ENCODE measurements around the gene TSPAN4. TPM values are rescaled to one million over a fixed set of nuclear protein-coding genes. Genes with fewer than 3 reads are reported as not detected.

The TSPAN4 gene
- total RNA-seq (1 to 10 TPM; 8.8 to 9.4 TPM), polyA plus RNA-seq (4.4 TPM)

- Mint-ChIP-seq H3K4me3 (peak within 1 kb of the TSS; percentile 84 to 91 (median 86)), H3K9me3 (no peaks in the 10 kb centered on the region), H3K36me3 (peaks cover 0 to 33% (median 0%) of the 10 kb centered on the region in 3 donors), H3K4me1 (peaks cover 15 to 33% (median 15%) of the 10 kb centered on the region in 3 donors), H3K27me3 (peaks cover 3 to 4% of the 10 kb centered on the region in 2 donors), H3K27ac (peak within 1 kb of the TSS; percentile 21 to 84 (median 68))
- Histone ChIP-seq H3K9me3 (ENCODE audit: low read length) (no peaks in the 10 kb centered on the region), H3K4me3 (ENCODE audit: low read length) (peak within 1 kb of the TSS; percentile 74), H3K4me1 (ENCODE audit: insufficient read depth, low read length) (peaks cover 29% of the 10 kb centered on the region), H3K36me3 (ENCODE audit: insufficient read depth, low read length) (no peaks in the 10 kb centered on the region), H3K27me3 (ENCODE audit: insufficient read depth, low read length, poor library complexity, severe bottlenecking) (no peaks in the 10 kb centered on the region), H3K27ac (ENCODE audit: low read depth, low read length) (peak within 1 kb of the TSS; percentile 74)
- POLR2A ChIA-PET = interaction anchor here (0.6 to 1.7 kb wide), 5 partner anchors 9 to 33 kb away, joined by 3 to 16 read pairs (median 6); partner anchors contain the start of genes PNPLA2 and RPLP2
- CTCF ChIA-PET = interaction anchor here (0.8 to 2.2 kb wide), 5 partner anchors 8 to 323 kb away, joined by 3 to 7 read pairs (median 3); partner anchors contain the start of gene CD151
- peak; percentile 79 to 90 (median 82) for DNase-seq
These were observed at the start of gene TSPAN4, which contains the start of gene POLR2L for GRCh38 chr11:842370-843002. TSPAN4 (plus strand) TSS chr11:842852; CDS start chr11:850305, 7,453 bp downstream. POLR2L (minus strand) TSS chr11:842529; CDS start chr11:842508, 21 bp downstream.

- Mint-ChIP-seq H3K27me3 (peaks cover 3% of the 10 kb centered on the region in 2 donors), H3K36me3 (peaks cover 0 to 25% (median 0%) of the 10 kb centered on the region in 3 donors), H3K4me1 (peaks cover 12 to 27% (median 14%) of the 10 kb centered on the region in 3 donors), H3K27ac (peak overlapping the region in 1 of 8 donors; percentile 24), H3K9me3 (no peaks in the 10 kb centered on the region), H3K4me3 (no peak overlapping the region)
- DNase-seq = no peak
- Histone ChIP-seq H3K27ac (ENCODE audit: low read depth, low read length) (no peak overlapping the region), H3K9me3 (ENCODE audit: low read length) (no peaks in the 10 kb centered on the region), H3K27me3 (ENCODE audit: insufficient read depth, low read length, poor library complexity, severe bottlenecking) (no peaks in the 10 kb centered on the region), H3K4me1 (ENCODE audit: insufficient read depth, low read length) (peaks cover 25% of the 10 kb centered on the region), H3K36me3 (ENCODE audit: insufficient read depth, low read length) (peaks cover 4% of the 10 kb centered on the region), H3K4me3 (ENCODE audit: low read length) (no peak overlapping the region)
- ChIA-PET CTCF (no interaction called here), POLR2A (no interaction called here)
These were observed 49.8 kb upstream of the TSPAN4 start for GRCh38 chr11:792873-793272.

GRCh38 chr11:793556-793955, 49.1 kb upstream of the TSPAN4 start:
- CTCF ChIA-PET = no interaction called here
- Mint-ChIP-seq H3K27ac (peak overlapping the region in 1 of 8 donors; percentile 65), H3K27me3 (peaks cover 3% of the 10 kb centered on the region in 2 donors), H3K9me3 (no peaks in the 10 kb centered on the region), H3K4me1 (peaks cover 12 to 26% (median 14%) of the 10 kb centered on the region in 3 donors), H3K36me3 (peaks cover 0 to 25% (median 0%) of the 10 kb centered on the region in 3 donors), H3K4me3 (peak overlapping the region in 2 of 7 donors; percentile 24 to 86)
- peaks cover 25% of the 10 kb centered on the region for H3K4me1 ChIP-seq (ENCODE audit: insufficient read depth, low read length)
- no peak overlapping the region for H3K27ac ChIP-seq (ENCODE audit: low read depth, low read length)
- no peak for DNase-seq
- no peaks in the 10 kb centered on the region for H3K27me3 ChIP-seq (ENCODE audit: insufficient read depth, low read length, poor library complexity, severe bottlenecking)
- H3K36me3 ChIP-seq (ENCODE audit: insufficient read depth, low read length) = peaks cover 4% of the 10 kb centered on the region
- H3K4me3 ChIP-seq (ENCODE audit: low read length) = no peak overlapping the region
- H3K9me3 ChIP-seq (ENCODE audit: low read length) = no peaks in the 10 kb centered on the region
- POLR2A ChIA-PET = no interaction called here

- no peak overlapping the region for H3K27ac ChIP-seq (ENCODE audit: low read depth, low read length)
- H3K36me3 ChIP-seq (ENCODE audit: insufficient read depth, low read length) = peaks cover 4% of the 10 kb centered on the region
- ChIA-PET POLR2A (no interaction called here), CTCF (interaction anchor here (0.7 kb wide), 1 partner anchor 36 kb away, joined by 3 read pairs; no protein-coding TSS in a partner anchor)
- H3K9me3 Mint-ChIP-seq = no peaks in the 10 kb centered on the region
- H3K4me3 Mint-ChIP-seq = peak overlapping the region in 6 of 7 donors; percentile 5 to 86 (median 36)
- H3K4me3 ChIP-seq (ENCODE audit: low read length) = no peak overlapping the region
- H3K4me1 Mint-ChIP-seq = peaks cover 12 to 26% (median 14%) of the 10 kb centered on the region in 3 donors
- peaks cover 0 to 3% of the 10 kb centered on the region in 2 donors for H3K27me3 Mint-ChIP-seq
- no peak overlapping the region for H3K27ac Mint-ChIP-seq
- peaks cover 25% of the 10 kb centered on the region for H3K4me1 ChIP-seq (ENCODE audit: insufficient read depth, low read length)
- H3K9me3 ChIP-seq (ENCODE audit: low read length) = no peaks in the 10 kb centered on the region
- peaks cover 0 to 25% (median 0%) of the 10 kb centered on the region in 3 donors for H3K36me3 Mint-ChIP-seq
- DNase-seq = no peak
- no peaks in the 10 kb centered on the region for H3K27me3 ChIP-seq (ENCODE audit: insufficient read depth, low read length, poor library complexity, severe bottlenecking)
These were observed 48.5 kb upstream of the TSPAN4 start for GRCh38 chr11:794013-794765.

GRCh38 chr11:794766-795633, 47.7 kb upstream of the TSPAN4 start:
- ChIA-PET CTCF (interaction anchor here (1.3 kb wide), 1 partner anchor 17 kb away, joined by 3 read pairs; no protein-coding TSS in a partner anchor), POLR2A (interaction anchor here (0.7 to 2.5 kb wide), 3 partner anchors 16 to 504 kb away, joined by 3 to 6 read pairs (median 5); no protein-coding TSS in a partner anchor)
- peak overlapping the region; percentile 16 to 92 (median 61) for H3K4me3 Mint-ChIP-seq
- no peaks in the 10 kb centered on the region for H3K9me3 Mint-ChIP-seq
- peak overlapping the region in 2 of 8 donors; percentile 94 to 97 for H3K27ac Mint-ChIP-seq
- H3K27me3 Mint-ChIP-seq = peaks cover 0 to 3% of the 10 kb centered on the region in 2 donors
- H3K9me3 ChIP-seq (ENCODE audit: low read length) = no peaks in the 10 kb centered on the region
- H3K27ac ChIP-seq (ENCODE audit: low read depth, low read length) = peak overlapping the region; percentile 69
- H3K4me1 Mint-ChIP-seq = peaks cover 12 to 26% (median 14%) of the 10 kb centered on the region in 3 donors
- H3K36me3 Mint-ChIP-seq = peaks cover 0 to 25% (median 0%) of the 10 kb centered on the region in 3 donors
- peaks cover 25% of the 10 kb centered on the region for H3K4me1 ChIP-seq (ENCODE audit: insufficient read depth, low read length)
- no peak for DNase-seq
- H3K27me3 ChIP-seq (ENCODE audit: insufficient read depth, low read length, poor library complexity, severe bottlenecking) = no peaks in the 10 kb centered on the region
- no peak overlapping the region for H3K4me3 ChIP-seq (ENCODE audit: low read length)
- H3K36me3 ChIP-seq (ENCODE audit: insufficient read depth, low read length) = peaks cover 4% of the 10 kb centered on the region

- peaks cover 25% of the 10 kb centered on the region for H3K4me1 ChIP-seq (ENCODE audit: insufficient read depth, low read length)
- peaks cover 0 to 3% of the 10 kb centered on the region in 2 donors for H3K27me3 Mint-ChIP-seq
- peak overlapping the region; percentile 91 to 94 (median 92) for H3K4me3 Mint-ChIP-seq
- H3K27ac ChIP-seq (ENCODE audit: low read depth, low read length) = peak overlapping the region; percentile 86
- ChIA-PET CTCF (interaction anchor here (0.8 to 1.3 kb wide), 3 partner anchors 16 to 242 kb away, joined by 3 read pairs; no protein-coding TSS in a partner anchor), POLR2A (interaction anchor here (0.7 to 2.5 kb wide), 6 partner anchors 13 to 505 kb away, joined by 3 to 8 read pairs (median 6); partner anchors contain the start of genes PNPLA2 and RPLP2)
- H3K4me1 Mint-ChIP-seq = peaks cover 12 to 26% (median 14%) of the 10 kb centered on the region in 3 donors
- peaks cover 4% of the 10 kb centered on the region for H3K36me3 ChIP-seq (ENCODE audit: insufficient read depth, low read length)
- H3K27me3 ChIP-seq (ENCODE audit: insufficient read depth, low read length, poor library complexity, severe bottlenecking) = no peaks in the 10 kb centered on the region
- peak overlapping the region; percentile 92 for H3K4me3 ChIP-seq (ENCODE audit: low read length)
- peak overlapping the region; percentile 90 to 98 (median 95) for H3K27ac Mint-ChIP-seq
- peak; percentile 73 to 87 (median 74) for DNase-seq
- peaks cover 0 to 22% (median 0%) of the 10 kb centered on the region in 3 donors for H3K36me3 Mint-ChIP-seq
- H3K9me3 Mint-ChIP-seq = no peaks in the 10 kb centered on the region
- no peaks in the 10 kb centered on the region for H3K9me3 ChIP-seq (ENCODE audit: low read length)
These were observed 46.8 kb upstream of the TSPAN4 start for GRCh38 chr11:795634-796564.

Measured in CD8-positive, alpha-beta memory T cell (primary cell).